ENCODE results near the gene SASH1.

- TF ChIP-seq CTCF (IDR thresholded peaks at IDR 0.05; ENCODE audit: low read depth, low read length, poor library complexity, severe bottlenecking), result no peak
- TF ChIP-seq EZH2phosphoT487 (IDR thresholded peaks at IDR 0.05; ENCODE audit: borderline replicate concordance, low read length), result no peak
Measured at GRCh38 chr6:148346681-148347440, 4.2 kb downstream of the SASH1 start.

Measured in DOHH2 (cell line).